H1 (cell line): ENCODE results near the gene SHROOM3. TPM values are rescaled to one million over a fixed set of nuclear protein-coding genes. Genes with fewer than 3 reads are reported as not detected.

Experiments
- ATF2 ChIP-seq: IDR thresholded peaks from 2 replicates; pipeline ENCODE4 v1.6.1; 2012; ENCODE audit warnings: low read length, inconsistent platforms
- BACH1 ChIP-seq: IDR thresholded peaks from 2 replicates; pipeline ENCODE4 v1.6.1; 2012; ENCODE audit warnings: low read length, improper control_type of control experiment
- BCL11A ChIP-seq, 2 experiments: IDR thresholded peaks; one replicate each; pipeline ENCODE4 v1.6.1; 2011; ENCODE audit warnings: low read depth in 2 of 2, low read length in 2 of 2, mild to moderate bottlenecking in 2 of 2
- CBX8 ChIP-seq: fragments of 300-800, 300-1000 bp; sonication (generic); IDR thresholded peaks from 2 replicates; pipeline ENCODE4 v1.7.1; 2016; ENCODE audit warnings: low read depth, low read length, borderline replicate concordance
- CTCF ChIP-seq, 3 experiments: IDR thresholded peaks; 1 replicate in 2 of 3; 2 replicates in 1 of 3; pipeline versions ENCODE4 v1.5.1 to v1.6.1; 2011; ENCODE audit warnings: low read length in 3 of 3, mild to moderate bottlenecking in 3 of 3, inconsistent platforms in 2 of 3, low read depth in 1 of 3, moderate library complexity in 1 of 3; ENCODE audit not compliant: insufficient read depth in 1 of 3; ENCODE audit errors: control extremely low read depth in 1 of 3
- JUND ChIP-seq: IDR thresholded peaks from 2 replicates; pipeline ENCODE4 v1.6.1; 2011; ENCODE audit warnings: mild to moderate bottlenecking, improper control_type of control experiment, low read length
- KDM1A ChIP-seq: fragments of 200-600, 300-600 bp; sonication (generic); IDR thresholded peaks from 2 replicates; pipeline ENCODE4 v1.7.1; 2016; ENCODE audit warnings: mild to moderate bottlenecking, low read length, borderline replicate concordance
- MAFK ChIP-seq: IDR thresholded peaks from 2 replicates; pipeline ENCODE4 v1.6.1; 2012; ENCODE audit warnings: low read depth, mild to moderate bottlenecking, improper control_type of control experiment, low read length
- MAX ChIP-seq: IDR thresholded peaks from 2 replicates; pipeline ENCODE4 v1.6.1; 2012; ENCODE audit warnings: inconsistent platforms
- POLR2AphosphoS5 ChIP-seq: IDR thresholded peaks from 2 replicates; pipeline ENCODE4 v1.6.1; 2011; ENCODE audit warnings: low read depth, low read length
- RAD21 ChIP-seq, 2 experiments: IDR thresholded peaks in 1 of 2; conservative IDR thresholded peaks in 1 of 2; 2 replicates each; pipeline ENCODE4 v1.6.1; 2011; ENCODE audit warnings: low read depth in 2 of 2, low read length in 2 of 2, improper control_type of control experiment in 1 of 2, inconsistent platforms in 1 of 2, mild to moderate bottlenecking in 1 of 2, moderate library complexity in 1 of 2
- RFX5 ChIP-seq: IDR thresholded peaks from 2 replicates; pipeline ENCODE4 v1.6.1; 2011; ENCODE audit warnings: low read depth, low read length, improper control_type of control experiment, borderline replicate concordance
- RXRA ChIP-seq: IDR thresholded peaks from 2 replicates; pipeline ENCODE4 v1.6.1; 2011; ENCODE audit warnings: low read depth, mild to moderate bottlenecking, low read length, moderate library complexity; ENCODE audit not compliant: insufficient read depth
- SAP30 ChIP-seq: fragments of 300-600 bp; sonication (generic); IDR thresholded peaks from 2 replicates; pipeline ENCODE4 v1.7.1; 2012; ENCODE audit warnings: low read length, moderate library complexity, mild to moderate bottlenecking, inconsistent platforms; ENCODE audit not compliant: insufficient read depth, insufficient replicate concordance
- SP1 ChIP-seq: IDR thresholded peaks from 2 replicates; pipeline ENCODE4 v1.6.1; 2011; ENCODE audit warnings: low read depth, low read length
- SUZ12 ChIP-seq: fragments of 200-600 bp; sonication (generic); IDR thresholded peaks from 2 replicates; pipeline ENCODE4 v1.6.1; 2012; ENCODE audit warnings: mild to moderate bottlenecking, inconsistent platforms, low read length, moderate library complexity, mixed read lengths
- TAF1 ChIP-seq: IDR thresholded peaks from 2 replicates; pipeline ENCODE4 v1.6.1; 2011; ENCODE audit warnings: mild to moderate bottlenecking, low read depth, low read length
- TEAD4 ChIP-seq: IDR thresholded peaks from 2 replicates; pipeline ENCODE4 v1.6.1; 2012; ENCODE audit warnings: low read depth, low read length, inconsistent platforms, mixed read lengths
- USF2 ChIP-seq: IDR thresholded peaks from 2 replicates; pipeline ENCODE4 v1.6.1; 2011; ENCODE audit warnings: low read length, improper control_type of control experiment
- polyA plus RNA-seq, 7 experiments: library from polyadenylated mRNA; depleted of rRNA in 3 of 7; stranded (reverse) in 5 of 7; unstranded in 2 of 7; fragments of >200 nt in 5 of 7; fragments of 200-250 nt in 2 of 7; gene quantifications; 1 replicate in 5 of 7; 2 replicates in 1 of 7; 4 replicates in 1 of 7; pipeline versions ENCODE4 v1.2.1 to v1.2.3, GENCODE V29; 2011 to 2013; ENCODE audit warnings: missing spikeins in 2 of 7, mixed read lengths in 2 of 7
- total RNA-seq: library from RNA; stranded (reverse); fragmentation: NEBNext Ultra II Directional; extraction: Animal tissue kit (Norgen Biotek cat#: 25700); gene quantifications from 2 replicates; pipeline ENCODE4 v1.2.1, GENCODE V29; 2021

The SHROOM3 gene
- total and polyA plus RNA-seq, 2 of the 8 experiments (the other 6 are each of a cell fraction or from before 2014, with no cell fraction given), result 15.8 to 34.0 TPM

- TF ChIP-seq BACH1 (no peak), SAP30 (no peak), JUND (peak; percentile 65; the same call in 1 of the 2 replicates), ATF2 (no peak), RXRA (no peak), RFX5 (no peak), POLR2AphosphoS5 (peak; percentile 70; the same call in 1 of the 2 replicates), TEAD4 (peak; percentile 76), RAD21 (IDR thresholded peaks at IDR 0.05 in 1 of 2, conservative IDR thresholded peaks at IDR 0.05 in 1 of 2; ENCODE audit: low read depth in 2 of 2, low read length in 2 of 2) (peak; percentile 18 to 54; a peak in 3 of 4 replicates), SUZ12 (no peak), USF2 (no peak), CBX8 (no peak), CTCF (IDR thresholded peaks at IDR 0.05; ENCODE audit: control extremely low read depth in 1 of 3, insufficient read depth in 1 of 3, low read depth in 1 of 3, low read length in 3 of 3) (peak; percentile 16 to 50 (median 46); a peak in 3 of 4 replicates), SP1 (peak; percentile 47; the same call in 1 of the 2 replicates), BCL11A (IDR thresholded peaks at IDR 0.05; ENCODE audit: low read depth in 2 of 2, low read length in 2 of 2) (no peak), KDM1A (no peak), TAF1 (peak; percentile 77), MAX (peak; percentile 90), MAFK (0 out of 2 replicates have a peak, but pooled peaks have one; percentile 10)
Measured at GRCh38 chr4:76585897-76586360, 150.9 kb downstream of the SHROOM3 start (continued).
